ENCODE data around the gene FZD2. TPM values are rescaled to one million over a fixed set of nuclear protein-coding genes. Genes with fewer than 3 reads are reported as not detected.

The FZD2 gene
- total and polyA plus RNA-seq, 8 donors: 9.8 to 36.7 (median 26.1) TPM

DNA sequence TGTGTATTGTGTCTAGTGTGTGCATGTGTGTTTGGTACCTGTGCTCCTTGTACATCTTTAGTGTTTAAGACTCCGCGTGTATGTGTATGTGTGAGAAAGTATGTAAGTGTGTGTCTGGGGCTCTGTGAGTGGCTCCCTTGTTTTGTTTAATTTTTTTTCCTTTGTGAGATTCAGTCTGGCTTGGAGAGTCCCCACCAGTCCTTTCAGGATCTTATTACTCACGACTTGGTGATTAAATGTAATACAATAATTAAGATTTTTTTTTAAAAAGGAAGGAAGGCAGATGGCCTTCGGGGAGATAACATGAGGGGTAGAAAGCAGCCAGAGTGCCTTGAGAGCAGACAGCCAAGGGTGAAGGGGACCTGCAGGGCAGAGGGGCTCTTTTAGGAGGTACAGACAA is 33.9 kb downstream of the FZD2 start:
- no peak overlapping the region for H3K4me3 ChIP-seq
- ATAC-seq (no peak), DNase-seq (no peak)
- intact Hi-C loops (cut with DNase I): no loop called here
- H3K9me3 ChIP-seq: no peaks in the 10 kb centered on the region
- no peak for TF ChIP-seq CTCF (IDR thresholded peaks at IDR 0.05)
- no peaks in the 10 kb centered on the region for H3K36me3 ChIP-seq
- no peak overlapping the region for H3K27ac ChIP-seq
- peaks cover 0 to 30% of the 10 kb centered on the region in 2 donors for H3K27me3 ChIP-seq
- H3K4me1 ChIP-seq: no peaks in the 10 kb centered on the region

DNA sequence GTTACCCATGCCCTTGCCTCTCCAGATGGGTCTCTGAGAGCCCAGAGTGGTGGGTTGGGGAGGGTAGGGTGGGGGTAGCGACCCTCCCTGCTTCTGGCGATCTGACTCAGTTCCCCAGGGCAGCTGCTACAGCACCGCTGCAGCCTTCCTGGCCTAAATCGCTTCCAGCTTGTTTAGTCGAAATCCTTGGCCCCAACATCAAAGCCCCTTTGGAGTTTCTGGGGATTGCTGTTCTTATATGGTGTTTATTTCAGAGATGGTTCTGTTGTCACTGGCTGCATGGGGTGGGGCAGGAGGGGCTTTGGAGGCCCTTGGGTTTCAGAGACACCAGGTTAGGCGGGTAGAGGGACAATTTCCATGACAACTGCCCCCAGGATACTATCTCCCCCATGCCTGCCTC is 35.9 kb downstream of the FZD2 start:
- no peaks in the 10 kb centered on the region for H3K9me3 ChIP-seq
- H3K4me1 ChIP-seq: no peaks in the 10 kb centered on the region
- H3K4me3 ChIP-seq: no peak overlapping the region
- DNase-seq (peak in 1 of 4 donors; percentile 39), ATAC-seq (no peak)
- no peak for TF ChIP-seq CTCF (IDR thresholded peaks at IDR 0.05)
- intact Hi-C loops (cut with DNase I): no loop called here
- H3K27ac ChIP-seq: no peak overlapping the region
- no peaks in the 10 kb centered on the region for H3K36me3 ChIP-seq
- peaks cover 0 to 38% of the 10 kb centered on the region in 2 donors for H3K27me3 ChIP-seq

- peaks cover 7 to 8% of the 10 kb centered on the region in 2 donors for H3K4me1 ChIP-seq
- DNase-seq (no peak), ATAC-seq (no peak)
- H3K36me3 ChIP-seq: no peaks in the 10 kb centered on the region
- no peaks in the 10 kb centered on the region for H3K9me3 ChIP-seq
- peaks cover 0 to 38% of the 10 kb centered on the region in 2 donors for H3K27me3 ChIP-seq
- no peak for TF ChIP-seq CTCF (IDR thresholded peaks at IDR 0.05)
- intact Hi-C loops (cut with DNase I): no loop called here
- H3K27ac ChIP-seq: no peak overlapping the region
- no peak overlapping the region for H3K4me3 ChIP-seq
Observed at GRCh38 chr17:44595216-44595775, 38.0 kb downstream of the FZD2 start.

GRCh38 chr17:44598329-44598728 is 41.0 kb downstream of the FZD2 start:
- ATAC-seq (no peak), DNase-seq (no peak)
- TF ChIP-seq CTCF (IDR thresholded peaks at IDR 0.05): no peak
- H3K27ac ChIP-seq: no peak overlapping the region
- H3K4me3 ChIP-seq: no peak overlapping the region
- H3K27me3 ChIP-seq: peaks cover 0 to 56% of the 10 kb centered on the region in 2 donors
- H3K36me3 ChIP-seq: no peaks in the 10 kb centered on the region
- intact Hi-C loops (cut with DNase I): no loop called here
- peaks cover 8 to 14% of the 10 kb centered on the region in 2 donors for H3K4me1 ChIP-seq
- no peaks in the 10 kb centered on the region for H3K9me3 ChIP-seq

DNA sequence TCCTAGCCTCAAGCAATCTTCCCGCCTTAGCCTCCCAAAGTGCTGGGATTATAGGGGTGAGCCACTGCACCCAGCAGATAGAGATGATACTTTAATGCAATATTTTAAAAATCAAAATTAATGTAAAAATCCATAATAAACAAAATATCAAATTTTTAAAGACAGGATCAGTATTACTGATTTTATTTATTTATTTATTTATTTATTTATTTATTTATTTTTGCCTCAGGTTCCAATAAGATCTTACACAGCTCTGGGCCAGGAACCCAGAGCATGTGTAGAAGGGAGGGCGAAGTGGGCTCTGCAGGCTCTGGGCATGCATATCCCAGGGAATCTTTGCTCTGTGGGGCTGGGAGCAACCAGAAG is 41.6 kb downstream of the FZD2 start:
- DNase-seq (no peak), ATAC-seq (no peak)
- intact Hi-C loops (cut with DNase I): no loop called here
- TF ChIP-seq CTCF (IDR thresholded peaks at IDR 0.05): no peak
- Histone ChIP-seq H3K36me3 (no peaks in the 10 kb centered on the region), H3K4me3 (no peak overlapping the region), H3K27me3 (peaks cover 0 to 50% of the 10 kb centered on the region in 2 donors), H3K9me3 (no peaks in the 10 kb centered on the region), H3K27ac (peak overlapping the region; percentile 41 to 62), H3K4me1 (peaks cover 8 to 14% of the 10 kb centered on the region in 2 donors)

All from left lung (tissue), 10 donors.